Lower leg skin (tissue), 4 donors: Measurements from ENCODE around the gene F2RL3. TPM values are rescaled to one million over a fixed set of nuclear protein-coding genes. Genes with fewer than 3 reads are reported as not detected.

ENCODE experiments used
- DNase-seq, 2 donors: peaks; one replicate each; pipeline ENCODE4 v3.0.0-alpha.2; 2019; ENCODE audit warnings: low spot score in 2 of 2
- H3K4me3 ChIP-seq: fragments of 200-600 bp; sonication (generic); 2 replicates; pipeline ENCODE4 v1.5.1; 2017; ENCODE audit warnings: mild to moderate bottlenecking, low read depth; ENCODE audit not compliant: poor library complexity, severe bottlenecking
- CTCF ChIP-seq, 3 donors: fragments of 450-650 bp; IDR thresholded peaks; one replicate each; pipeline ENCODE4 v1.5.1; 2016; ENCODE audit warnings: antibody characterized with exemption in 3 of 3, mild to moderate bottlenecking in 3 of 3, moderate library complexity in 2 of 3
- POLR2A ChIP-seq, 2 donors: fragments of 450-650 bp; IDR thresholded peaks; one replicate each; pipeline ENCODE4 v1.6.1; 2016 to 2017; ENCODE audit warnings: antibody characterized with exemption in 2 of 2, mild to moderate bottlenecking in 1 of 2, moderate library complexity in 1 of 2
- WGBS, 2 donors: methylation state at CpG; one replicate each; pipeline ENCODE4 v1.1.5; 2018; 5-methylcytosine and 5-hydroxymethylcytosine counted together
- intact Hi-C: fragments of 100-400 bp; cut with DNase I; formaldehyde crosslinking; loops from one replicate; pipeline ENCODE4 v1.15.0; 2023; ENCODE audit warnings: low total_unique reads
- total RNA-seq, 4 donors: library from RNA; depleted of rRNA; stranded (reverse); fragments of >200 nt; gene quantifications; one replicate each; pipeline ENCODE4 v1.1.0, GENCODE V29; 2016

The F2RL3 gene
- total RNA-seq, 4 donors from 2014 or later, result 3.7 to 11.0 (median 5.6) TPM

- DNase-seq, result no peak
- intact Hi-C loops, result no loop called here
- WGBS, 2 donors, result 92 to 95% methylated on average over 34 to 39 of the region's 39 CpGs
- TF ChIP-seq CTCF (IDR thresholded peaks at IDR 0.05) (no peak), POLR2A (IDR thresholded peaks at IDR 0.05) (no peak)
- H3K4me3 ChIP-seq, result no peak overlapping the region
Measured at GRCh38 chr19:16875584-16876555, 12.9 kb upstream of the F2RL3 start.

GRCh38 chr19:16876904-16877361 lies 11.9 kb upstream of the F2RL3 start:
- DNase-seq, result no peak
- 81 to 83% methylated on average over 12 of the region's 12 CpGs for WGBS, 2 donors
- no peak overlapping the region for H3K4me3 ChIP-seq
- TF ChIP-seq CTCF (IDR thresholded peaks at IDR 0.05) (no peak), POLR2A (IDR thresholded peaks at IDR 0.05) (no peak)
- intact Hi-C loops, result no loop called here

- no peak overlapping the region for H3K4me3 ChIP-seq
- no peak for DNase-seq
- intact Hi-C loops, result no loop called here
- WGBS, 2 donors, result 92 to 94% methylated on average over 10 to 11 of the region's 11 CpGs
- TF ChIP-seq CTCF (IDR thresholded peaks at IDR 0.05), result no peak
Measured at GRCh38 chr19:16877581-16877980, 11.2 kb upstream of the F2RL3 start.

DNA sequence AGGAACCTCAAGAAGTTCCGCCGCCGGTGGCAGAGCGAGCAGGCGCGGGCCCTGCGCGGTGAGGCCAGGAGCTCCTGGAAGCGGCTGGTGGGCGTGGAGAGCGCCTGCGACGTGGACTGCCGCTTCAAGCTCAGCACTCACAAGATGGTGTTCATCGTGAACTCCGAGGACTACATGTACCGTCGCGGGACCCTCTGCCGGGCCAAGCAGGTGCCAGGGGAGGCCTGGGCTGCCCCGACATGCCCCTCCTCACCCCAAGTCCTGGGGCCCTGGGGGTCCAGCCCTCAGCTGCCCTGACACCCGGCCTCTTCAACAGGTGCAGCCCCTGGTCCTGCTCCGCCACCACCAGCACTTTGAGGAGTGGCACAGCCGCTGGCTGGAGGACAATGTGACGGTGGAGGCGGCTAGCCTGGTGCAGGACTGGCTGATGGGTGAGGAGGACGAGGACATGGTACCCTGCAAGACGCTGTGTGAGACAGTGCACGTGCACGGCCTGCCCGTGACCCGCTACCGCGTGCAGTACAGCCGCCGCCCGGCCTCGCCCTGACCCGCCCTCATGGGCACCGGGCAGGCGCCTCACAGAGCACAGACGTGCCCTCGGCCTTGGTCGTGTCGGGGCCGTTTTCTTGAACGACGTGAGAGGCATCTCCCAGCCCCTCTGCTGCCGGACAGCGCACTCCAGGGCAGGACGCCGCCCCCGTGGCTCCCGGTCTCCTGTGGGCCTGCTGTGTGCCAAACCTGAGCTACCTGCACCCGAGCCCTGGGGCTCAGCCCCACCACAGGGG lies 10.4 kb upstream of the F2RL3 start:
- 97% methylated on average over 24 to 55 of the region's 55 CpGs for WGBS, 2 donors
- no peak overlapping the region for H3K4me3 ChIP-seq
- DNase-seq, result no peak
- intact Hi-C loops, result no loop called here
- TF ChIP-seq POLR2A (IDR thresholded peaks at IDR 0.05), result no peak
- TF ChIP-seq CTCF (IDR thresholded peaks at IDR 0.05), result no peak

- DNase-seq, result no peak
- no peak for TF ChIP-seq POLR2A (IDR thresholded peaks at IDR 0.05)
- TF ChIP-seq CTCF (IDR thresholded peaks at IDR 0.05), result no peak
- H3K4me3 ChIP-seq, result no peak overlapping the region
- WGBS, 2 donors, result 94 to 96% methylated on average over 8 of the region's 8 CpGs
- intact Hi-C loops, result no loop called here
Measured at GRCh38 chr19:16880884-16881554, 7.8 kb upstream of the F2RL3 start.
